ENCODE results near the gene OTUD7B. TPM values are rescaled to one million over a fixed set of nuclear protein-coding genes. Genes with fewer than 3 reads are reported as not detected.
A peak's percentile ranks its signal among the peaks of the same experiment; 100 is the strongest.

Gene OTUD7B
- total and polyA plus RNA-seq, 2 of the 8 experiments (the other 6 are each of a cell fraction or from before 2014, with no cell fraction given): 4.2 to 21.5 TPM

DNA sequence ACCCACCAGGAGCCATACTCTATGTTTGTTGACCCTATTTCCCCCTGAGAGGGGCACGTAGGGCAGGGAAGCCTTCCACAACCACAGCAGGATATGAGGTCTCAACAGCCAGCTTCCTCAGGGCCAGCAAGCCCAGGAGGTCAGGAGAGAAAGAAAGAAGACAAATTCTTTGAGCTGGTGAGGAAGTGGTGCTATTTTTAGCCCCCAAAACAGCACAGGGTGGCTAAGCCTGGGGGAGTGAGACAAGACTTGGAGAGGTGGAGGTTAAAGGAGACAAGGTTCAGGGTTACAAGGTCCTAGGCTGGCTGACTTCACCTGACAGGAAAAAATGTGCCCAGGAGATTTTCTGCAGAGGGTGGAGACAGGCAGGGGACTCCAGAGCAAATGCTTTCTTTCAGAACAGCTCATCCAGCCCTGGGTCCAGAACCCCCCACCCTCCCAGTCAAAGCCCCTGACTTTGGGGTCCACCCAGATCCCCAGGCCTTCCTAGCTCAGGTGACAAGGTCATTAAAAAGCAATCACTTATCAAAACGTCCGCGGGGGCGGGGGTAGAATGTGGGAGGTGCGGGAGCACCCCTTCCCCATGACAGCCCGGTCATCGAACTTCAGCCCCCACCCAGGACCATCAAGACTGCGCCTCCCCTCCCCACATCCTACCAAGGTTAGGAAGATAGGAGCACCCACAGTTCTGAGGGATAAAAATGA is 94.2 kb downstream of the OTUD7B start:
- H3K4me2 ChIP-seq (ENCODE audit: insufficient read depth in 1 of 2, low read depth in 2 of 2, low read length in 2 of 2): peak overlapping the region; percentile 94 to 98
- H4K20me1 ChIP-seq (replicated peaks in 1 of 2; ENCODE audit: control insufficient read depth in 1 of 2, insufficient read depth in 2 of 2, low read length in 2 of 2): peaks cover 0 to 2% of the 10 kb centered on the region in 2 experiments
- no peak overlapping the region for H2AK5ac ChIP-seq (ENCODE audit: low read depth, low read length)
- peaks cover 1 to 16% (median 4%) of the 10 kb centered on the region in 4 experiments; a peak in 5 of 8 replicates for H3K36me3 ChIP-seq (ENCODE audit: control insufficient read depth in 2 of 4, insufficient read depth in 4 of 4, low read length in 3 of 4)
- H3K9ac ChIP-seq (replicated peaks in 1 of 4; ENCODE audit: extremely low read depth in 1 of 4, low read depth in 3 of 4, low read length in 3 of 4): peak overlapping the region in 1 of 4 experiments; percentile 57; a peak in 2 of 7 replicates
- no peak overlapping the region for H2BK120ac ChIP-seq (replicated peaks; ENCODE audit: low read depth, low read length)
- peaks cover 4 to 19% (median 11%) of the 10 kb centered on the region in 4 experiments for H3K4me1 ChIP-seq (replicated peaks in 1 of 4; ENCODE audit: control insufficient read depth in 3 of 4, insufficient read depth in 4 of 4, low read length in 3 of 4)
- H4K91ac ChIP-seq (replicated peaks; ENCODE audit: insufficient read length, low read length): no peak overlapping the region
- peak overlapping the region; percentile 52; the same call in 1 of the 2 replicates for H2BK5ac ChIP-seq (ENCODE audit: low read depth, low read length)
- H2BK12ac ChIP-seq (ENCODE audit: low read depth, low read length): peak overlapping the region; percentile 60; the same call in 1 of the 2 replicates
- no peak overlapping the region for H4K8ac ChIP-seq (ENCODE audit: extremely low read depth, insufficient read depth, low read length)
- CTCF ChIA-PET (ENCODE audit: partially characterized antibody): interaction anchor here (0.6 to 1.8 kb wide), 8 partner anchors 13 to 253 kb away, joined by 3 to 10 read pairs (median 4); partner anchors contain the start of gene MTMR11
- peaks cover 10% of the 10 kb centered on the region; the same call in 1 of the 2 replicates for H3K23me2 ChIP-seq (ENCODE audit: low read depth, low read length)
- no peaks in the 10 kb centered on the region for H3K9me3 ChIP-seq (ENCODE audit: insufficient read depth in 2 of 2, low read depth in 1 of 2, low read length in 1 of 2)
- DNase-seq (ENCODE audit: low read depth in 1 of 2, low spot score in 2 of 2) (no peak), FAIRE-seq (no peak)
- no peak overlapping the region for H3K23ac ChIP-seq (ENCODE audit: insufficient read length)
- 16% methylated on average over 8 of the region's 9 CpGs; no CpG with 5 or more reads in 1 of the 2 experiments for WGBS, 2 experiments (ENCODE audit: extremely low coverage in 1 of 2, insufficient coverage in 1 of 2, insufficient read length in 1 of 2, insufficient replicate concordance in 2 of 2, low coverage in 1 of 2, low lambda C conversion rate in 2 of 2, missing lambda C conversion rate in 1 of 2)
- no peaks in the 10 kb centered on the region for H3K27me3 ChIP-seq (replicated peaks in 1 of 4; ENCODE audit: control insufficient read depth in 3 of 4, extremely low read depth in 1 of 4, insufficient read depth in 3 of 4, low read length in 3 of 4)
- POLR2A ChIA-PET (ENCODE audit: partially characterized antibody): interaction anchor here (0.7 to 3.8 kb wide), 9 partner anchors 9 to 29 kb away, joined by 4 to 30 read pairs (median 6); partner anchors contain the start of genes BOLA1 and MTMR11
- H2BK15ac ChIP-seq (ENCODE audit: low read length): no peak overlapping the region
- H3K4ac ChIP-seq (replicated peaks; ENCODE audit: insufficient read length, low read depth, low read length): peak overlapping the region; percentile 16
- H3K79me1 ChIP-seq (ENCODE audit: low read depth, low read length): peaks cover 15% of the 10 kb centered on the region
- H3K79me2 ChIP-seq (ENCODE audit: control insufficient read depth in 1 of 2, insufficient read depth in 2 of 2, low read length in 2 of 2): peaks cover 0 to 12% of the 10 kb centered on the region in 2 experiments; a peak in 2 of 4 replicates
- H3K27ac ChIP-seq (ENCODE audit: low read depth, low read length): no peak overlapping the region
- no peak overlapping the region for H3K14ac ChIP-seq (ENCODE audit: insufficient read length)
- H3K18ac ChIP-seq (ENCODE audit: extremely low read depth, low read length): no peak overlapping the region; the same call in 1 of the 2 replicates
- no peak overlapping the region for H3K56ac ChIP-seq (replicated peaks; ENCODE audit: insufficient read length, low read depth, low read length)
- no peak overlapping the region for H4K5ac ChIP-seq (ENCODE audit: insufficient read length, low read depth, low read length)
- 0 out of 2 replicates have a peak overlapping the region, but pooled peaks have one; percentile 21 for H2BK20ac ChIP-seq (ENCODE audit: low read length)
- H2AFZ ChIP-seq (ENCODE audit: low read length): no peak overlapping the region
- peak overlapping the region; percentile 85 to 99 (median 92) for H3K4me3 ChIP-seq (ENCODE audit: extremely low read depth in 1 of 4, insufficient read depth in 2 of 4, low read depth in 3 of 4, low read length in 4 of 4)
- TF ChIP-seq CBX5 (IDR thresholded peaks at IDR 0.05; ENCODE audit: low read depth, low read length) (no peak), EP300 (IDR thresholded peaks at IDR 0.05; ENCODE audit: borderline replicate concordance in 1 of 2, low read depth in 2 of 2, low read length in 2 of 2) (no peak), EGR1 (IDR thresholded peaks at IDR 0.05; ENCODE audit: borderline replicate concordance, low read depth, low read length) (no peak), RBBP5 (IDR thresholded peaks at IDR 0.05; ENCODE audit: borderline replicate concordance, low read depth, low read length) (no peak), NANOG (IDR thresholded peaks at IDR 0.05; ENCODE audit: insufficient read depth, low read depth, low read length, poor library complexity, severe bottlenecking) (no peak), CEBPB (IDR thresholded peaks at IDR 0.05; ENCODE audit: low read depth, low read length) (no peak), HDAC6 (IDR thresholded peaks at IDR 0.05; ENCODE audit: low read depth, low read length) (no peak)
- TF ChIP-seq, protein P1, sequence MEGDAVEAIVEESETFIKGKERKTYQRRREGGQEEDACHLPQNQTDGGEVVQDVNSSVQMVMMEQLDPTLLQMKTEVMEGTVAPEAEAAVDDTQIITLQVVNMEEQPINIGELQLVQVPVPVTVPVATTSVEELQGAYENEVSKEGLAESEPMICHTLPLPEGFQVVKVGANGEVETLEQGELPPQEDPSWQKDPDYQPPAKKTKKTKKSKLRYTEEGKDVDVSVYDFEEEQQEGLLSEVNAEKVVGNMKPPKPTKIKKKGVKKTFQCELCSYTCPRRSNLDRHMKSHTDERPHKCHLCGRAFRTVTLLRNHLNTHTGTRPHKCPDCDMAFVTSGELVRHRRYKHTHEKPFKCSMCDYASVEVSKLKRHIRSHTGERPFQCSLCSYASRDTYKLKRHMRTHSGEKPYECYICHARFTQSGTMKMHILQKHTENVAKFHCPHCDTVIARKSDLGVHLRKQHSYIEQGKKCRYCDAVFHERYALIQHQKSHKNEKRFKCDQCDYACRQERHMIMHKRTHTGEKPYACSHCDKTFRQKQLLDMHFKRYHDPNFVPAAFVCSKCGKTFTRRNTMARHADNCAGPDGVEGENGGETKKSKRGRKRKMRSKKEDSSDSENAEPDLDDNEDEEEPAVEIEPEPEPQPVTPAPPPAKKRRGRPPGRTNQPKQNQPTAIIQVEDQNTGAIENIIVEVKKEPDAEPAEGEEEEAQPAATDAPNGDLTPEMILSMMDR (IDR thresholded peaks at IDR 0.05; ENCODE audit: control extremely low read depth in 1 of 3, insufficient read depth in 1 of 3, low read depth in 1 of 3, low read length in 3 of 3): no peak

Data from H1 (cell line).